HEK293 (cell line): ENCODE measurements around the gene TMEM63B.

Experiments
- CTCF ChIA-PET: fragments of 350-600 bp; formaldehyde crosslinking; extraction: SDS; loops from one replicate; lab custom pipeline; 2021; ENCODE audit warnings: antibody characterized with exemption; lab: Yijun Ruan, JAX
- POLR2A ChIA-PET: fragments of 300-600 bp; formaldehyde crosslinking; extraction: SDS; loops from one replicate; lab custom pipeline; 2020; ENCODE audit warnings: antibody characterized with exemption, inconsistent platforms; lab: Yijun Ruan, JAX
- H3K27ac ChIP-seq: fragments of 200-500 bp; sonication (Bioruptor generic); 2 replicates; pipeline ENCODE4 v1.5.1; 2014; ENCODE audit warnings: low read depth, low read length, control low read depth, inconsistent platforms; ENCODE audit errors: extremely low read depth
- H3K36me3 ChIP-seq, 2 experiments: fragments of 200-500 bp in 1 of 2; sonication (Bioruptor generic) in 1 of 2; 1 replicate in 1 of 2; 2 replicates in 1 of 2; pipeline ENCODE4 v1.5.1; 2014 to 2017; ENCODE audit warnings: inconsistent platforms in 2 of 2, low read length in 2 of 2; ENCODE audit not compliant: control insufficient read depth in 2 of 2, insufficient read depth in 1 of 2
- H3K4me1 ChIP-seq: fragments of 200-500 bp; sonication (Bioruptor generic); 2 replicates; pipeline ENCODE4 v1.5.1; 2014; ENCODE audit warnings: mild to moderate bottlenecking, low read length, inconsistent platforms; ENCODE audit not compliant: control insufficient read depth, insufficient read depth
- H3K4me3 ChIP-seq: 2 replicates; pipeline ENCODE4 v1.5.1; 2011; ENCODE audit warnings: low read depth, mild to moderate bottlenecking, control low read depth, low read length, moderate library complexity
- H3K9me3 ChIP-seq: fragments of 200-500 bp; sonication (Bioruptor generic); 2 replicates; pipeline ENCODE4 v1.5.1; 2014; ENCODE audit warnings: low read depth, low read length, inconsistent platforms; ENCODE audit not compliant: control insufficient read depth, insufficient read depth
- HIC1 ChIP-seq: fragments of 450-650 bp; formaldehyde crosslinking; IDR thresholded peaks from 2 replicates; pipeline ENCODE4 v1.5.1; 2016; ENCODE audit warnings: missing biosample characterization, missing genetic modification characterization
- ZNF121 ChIP-seq: fragments of 450-650 bp; formaldehyde crosslinking; IDR thresholded peaks from 2 replicates; pipeline ENCODE4 v1.5.1; 2016; ENCODE audit warnings: missing biosample characterization, missing genetic modification characterization
- ZNF132 ChIP-seq: fragments of 450-650 bp; formaldehyde crosslinking; IDR thresholded peaks from 2 replicates; pipeline ENCODE4 v1.5.1; 2017; ENCODE audit warnings: missing biosample characterization, missing genetic modification characterization, borderline replicate concordance
- ZNF19 ChIP-seq: fragments of 450-650 bp; formaldehyde crosslinking; IDR thresholded peaks from 2 replicates; pipeline ENCODE4; 2016; ENCODE audit warnings: missing biosample characterization, missing genetic modification characterization, low read depth
- ZNF280D ChIP-seq: fragments of 450-650 bp; formaldehyde crosslinking; IDR thresholded peaks from 2 replicates; pipeline ENCODE4 v1.5.1; 2016; ENCODE audit warnings: missing biosample characterization, missing genetic modification characterization
- ZNF335 ChIP-seq: fragments of 450-650 bp; formaldehyde crosslinking; conservative IDR thresholded peaks from 2 replicates; pipeline ENCODE4 v1.5.1; 2016; ENCODE audit warnings: missing biosample characterization, missing genetic modification characterization
- ZNF423 ChIP-seq: fragments of 450-650 bp; formaldehyde crosslinking; IDR thresholded peaks from 2 replicates; pipeline ENCODE4 v1.5.1; 2016; ENCODE audit warnings: missing biosample characterization, missing genetic modification characterization
- ZNF544 ChIP-seq: fragments of 450-650 bp; formaldehyde crosslinking; IDR thresholded peaks from 2 replicates; pipeline ENCODE4 v1.5.0; 2017; ENCODE audit warnings: missing biosample characterization, missing genetic modification characterization
- ZNF623 ChIP-seq: fragments of 450-650 bp; formaldehyde crosslinking; IDR thresholded peaks from 2 replicates; pipeline ENCODE4 v1.5.1; 2016; ENCODE audit warnings: missing biosample characterization, missing genetic modification characterization
- ZNF624 ChIP-seq: fragments of 450-650 bp; formaldehyde crosslinking; IDR thresholded peaks from 2 replicates; pipeline ENCODE4 v1.5.1; 2017; ENCODE audit warnings: missing biosample characterization, missing genetic modification characterization
- ZNF639 ChIP-seq: fragments of 450-650 bp; formaldehyde crosslinking; IDR thresholded peaks from 2 replicates; pipeline ENCODE4 v1.5.1; 2016; ENCODE audit warnings: missing biosample characterization, missing genetic modification characterization
- ZNF654 ChIP-seq: fragments of 450-650 bp; formaldehyde crosslinking; IDR thresholded peaks from 2 replicates; pipeline ENCODE4 v1.5.1; 2016; ENCODE audit warnings: low read depth, missing biosample characterization, missing genetic modification characterization
- ZXDB ChIP-seq: fragments of 450-650 bp; formaldehyde crosslinking; IDR thresholded peaks from 2 replicates; pipeline ENCODE4 v1.5.1; 2016; ENCODE audit warnings: missing biosample characterization, missing genetic modification characterization
- TF ChIP-seq, protein P1 (sequence below): fragments of 450-650 bp; IDR thresholded peaks from 2 replicates; pipeline ENCODE4 v1.5.1; 2018; ENCODE audit warnings: missing biosample characterization, missing genetic modification characterization

Gene TMEM63B

GRCh38 chr6:44167567-44167966 lies 40.2 kb downstream of the TMEM63B start:
- H3K4me1 ChIP-seq = no peaks in the 10 kb centered on the region
- H3K36me3 ChIP-seq = no peaks in the 10 kb centered on the region
- H3K9me3 ChIP-seq = no peaks in the 10 kb centered on the region
- ChIA-PET POLR2A (no interaction called here), CTCF (interaction anchor here (0.6 to 2.8 kb wide), 5 partner anchors 8 to 151 kb away, joined by 3 to 13 read pairs (median 4); no protein-coding TSS in a partner anchor)
- H3K27ac ChIP-seq = no peak overlapping the region
- TF ChIP-seq ZNF132 (tag by site-specific recombination) (no peak), HIC1 (tag by site-specific recombination) (no peak), ZXDB (tag by site-specific recombination) (no peak), ZNF121 (tag by site-specific recombination) (peak; percentile 77), ZNF623 (tag by site-specific recombination) (no peak)
- H3K4me3 ChIP-seq = no peak overlapping the region

GRCh38 chr6:44169154-44169553 lies 41.8 kb downstream of the TMEM63B start:
- H3K36me3 ChIP-seq = no peaks in the 10 kb centered on the region
- no peaks in the 10 kb centered on the region for H3K4me1 ChIP-seq
- no peak overlapping the region for H3K27ac ChIP-seq
- TF ChIP-seq, protein P1, sequence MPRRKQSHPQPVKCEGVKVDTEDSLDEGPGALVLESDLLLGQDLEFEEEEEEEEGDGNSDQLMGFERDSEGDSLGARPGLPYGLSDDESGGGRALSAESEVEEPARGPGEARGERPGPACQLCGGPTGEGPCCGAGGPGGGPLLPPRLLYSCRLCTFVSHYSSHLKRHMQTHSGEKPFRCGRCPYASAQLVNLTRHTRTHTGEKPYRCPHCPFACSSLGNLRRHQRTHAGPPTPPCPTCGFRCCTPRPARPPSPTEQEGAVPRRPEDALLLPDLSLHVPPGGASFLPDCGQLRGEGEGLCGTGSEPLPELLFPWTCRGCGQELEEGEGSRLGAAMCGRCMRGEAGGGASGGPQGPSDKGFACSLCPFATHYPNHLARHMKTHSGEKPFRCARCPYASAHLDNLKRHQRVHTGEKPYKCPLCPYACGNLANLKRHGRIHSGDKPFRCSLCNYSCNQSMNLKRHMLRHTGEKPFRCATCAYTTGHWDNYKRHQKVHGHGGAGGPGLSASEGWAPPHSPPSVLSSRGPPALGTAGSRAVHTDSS (tag by site-specific recombination) = no peak
- TF ChIP-seq ZNF654 (tag by site-specific recombination) = no peak
- no peak for TF ChIP-seq ZNF423 (tag by site-specific recombination)
- TF ChIP-seq ZNF335 (tag by site-specific recombination) = no peak
- TF ChIP-seq ZNF639 (tag by site-specific recombination) = no peak
- TF ChIP-seq ZNF280D (tag by site-specific recombination) = no peak
- TF ChIP-seq ZNF19 (tag by site-specific recombination) = no peak
- no peak for TF ChIP-seq ZNF624
- TF ChIP-seq ZNF544 (tag by site-specific recombination) = no peak
- no peaks in the 10 kb centered on the region for H3K9me3 ChIP-seq
- ChIA-PET POLR2A (interaction anchor here (0.9 to 1.8 kb wide), 2 partner anchors 78 to 87 kb away, joined by 3 to 4 read pairs; partner anchors contain the start of gene HSP90AB1), CTCF (interaction anchor here (0.7 to 2.8 kb wide), 7 partner anchors 11 to 88 kb away, joined by 3 to 13 read pairs (median 4); partner anchors contain the start of genes CAPN11 and SLC29A1)
- no peak overlapping the region for H3K4me3 ChIP-seq
